Psoas muscle (tissue), 8 donors: Measurements from ENCODE around the gene NCOR1. TPM values are rescaled to one million over a fixed set of nuclear protein-coding genes. Genes with fewer than 3 reads are reported as not detected.

Experiments used
- ATAC-seq, 4 donors: fragments of 200-7000 bp; cut with Tn5 transposase; one replicate each; pipeline ENCODE4 v1.9.1; 2020; ENCODE audit warnings: moderate library complexity in 3 of 4, mild to moderate bottlenecking in 2 of 4
- DNase-seq, 2 donors: peaks; one replicate each; pipeline ENCODE4 v3.0.0-alpha.2; 2020
- H3K27ac ChIP-seq: fragments of 200-600 bp; one replicate; pipeline ENCODE4 v1.8.0; 2022
- H3K27me3 ChIP-seq, 3 donors: fragments of 200-600 bp in 1 of 3; one replicate each; pipeline versions ENCODE4 v1.6.1 to v1.8.0; 2013 to 2022; ENCODE audit warnings: low read length in 2 of 3, mild to moderate bottlenecking in 2 of 3, moderate library complexity in 1 of 3; ENCODE audit not compliant: insufficient read depth in 3 of 3
- H3K36me3 ChIP-seq, 2 donors: fragments of 200-600 bp in 1 of 2; one replicate each; pipeline versions ENCODE4 v1.6.1 to v1.8.0; 2013 to 2022; ENCODE audit warnings: low read depth in 1 of 2, mild to moderate bottlenecking in 1 of 2, moderate library complexity in 1 of 2; ENCODE audit not compliant: insufficient read depth in 1 of 2
- H3K4me1 ChIP-seq: fragments of 200-600 bp; one replicate; pipeline ENCODE4 v1.8.0; 2022
- H3K4me3 ChIP-seq: fragments of 200-600 bp; one replicate; pipeline ENCODE4 v1.8.0; 2022; ENCODE audit warnings: mild to moderate bottlenecking
- H3K9me3 ChIP-seq: fragments of 200-600 bp; one replicate; pipeline ENCODE4 v1.8.0; 2022
- WGBS, 3 donors: extraction: QIAGEN DNeasy Blood & Tissue Kit; methylation state at CpG; one replicate each; pipeline versions ENCODE4 v1.1.6 to v1.1.7; 2013; 5-methylcytosine and 5-hydroxymethylcytosine counted together
- intact Hi-C, 2 donors: fragments of 100-400 bp; cut with DNase I; formaldehyde crosslinking; loops; one replicate each; pipeline versions ENCODE4 v1.11.0 to v1.14.2; 2022
- polyA plus RNA-seq, 3 donors: library from polyadenylated mRNA; stranded (reverse); fragments of 200-250 nt; gene quantifications; one replicate each; pipeline ENCODE4 v1.2.3, GENCODE V29; 2013
- total RNA-seq, 4 donors: library from RNA; stranded (reverse); fragmentation: NEBNext Ultra II Directional in 2 of 4; extraction: Animal tissue kit (Norgen Biotek cat#: 25700) in 2 of 4; gene quantifications; one replicate each; pipeline versions ENCODE4 v1.2.1 to v1.2.4, GENCODE V29; 2021 to 2023
- TF ChIP-seq, protein P1 (sequence below): fragments of 200-600 bp; IDR thresholded peaks from one replicate; pipeline ENCODE4 v1.8.0; 2022; ENCODE audit warnings: antibody characterized with exemption
- donor health status: healthy with polysubstance abuse.
- donor health status: DM: no; HTN: no; CAD: no; lungs with moderate emphysema.
- donor health status: Bipolar disorder and iron deficiency.
- donor health status: healthy.
- donor health status: DM: yes; HTN: yes; CAD: no.
- donor health status: DM: no; HTN: no; CAD: no.
- donor health status: DM: no; HTN: no; CAD: no.
- donor health status: DM: yes; HTN: yes; CAD: no.

Gene NCOR1
- total and polyA plus RNA-seq, 7 donors: 22.8 to 102 (median 78.8) TPM

GRCh38 chr17:16108871-16109270 lies 106.5 kb downstream of the NCOR1 start:
- WGBS, 3 donors: 97 to 98% (median 97%) methylated on average over 4 of the region's 4 CpGs
- Histone ChIP-seq H3K27ac (no peak overlapping the region), H3K9me3 (no peaks in the 10 kb centered on the region), H3K27me3 (no peaks in the 10 kb centered on the region), H3K4me3 (no peak overlapping the region), H3K36me3 (peaks cover 0 to 52% of the 10 kb centered on the region in 2 donors), H3K4me1 (peaks cover 7% of the 10 kb centered on the region)
- ATAC-seq (no peak), DNase-seq (no peak)
- intact Hi-C loops: no loop called here
- TF ChIP-seq, protein P1, sequence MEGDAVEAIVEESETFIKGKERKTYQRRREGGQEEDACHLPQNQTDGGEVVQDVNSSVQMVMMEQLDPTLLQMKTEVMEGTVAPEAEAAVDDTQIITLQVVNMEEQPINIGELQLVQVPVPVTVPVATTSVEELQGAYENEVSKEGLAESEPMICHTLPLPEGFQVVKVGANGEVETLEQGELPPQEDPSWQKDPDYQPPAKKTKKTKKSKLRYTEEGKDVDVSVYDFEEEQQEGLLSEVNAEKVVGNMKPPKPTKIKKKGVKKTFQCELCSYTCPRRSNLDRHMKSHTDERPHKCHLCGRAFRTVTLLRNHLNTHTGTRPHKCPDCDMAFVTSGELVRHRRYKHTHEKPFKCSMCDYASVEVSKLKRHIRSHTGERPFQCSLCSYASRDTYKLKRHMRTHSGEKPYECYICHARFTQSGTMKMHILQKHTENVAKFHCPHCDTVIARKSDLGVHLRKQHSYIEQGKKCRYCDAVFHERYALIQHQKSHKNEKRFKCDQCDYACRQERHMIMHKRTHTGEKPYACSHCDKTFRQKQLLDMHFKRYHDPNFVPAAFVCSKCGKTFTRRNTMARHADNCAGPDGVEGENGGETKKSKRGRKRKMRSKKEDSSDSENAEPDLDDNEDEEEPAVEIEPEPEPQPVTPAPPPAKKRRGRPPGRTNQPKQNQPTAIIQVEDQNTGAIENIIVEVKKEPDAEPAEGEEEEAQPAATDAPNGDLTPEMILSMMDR: no peak

DNA sequence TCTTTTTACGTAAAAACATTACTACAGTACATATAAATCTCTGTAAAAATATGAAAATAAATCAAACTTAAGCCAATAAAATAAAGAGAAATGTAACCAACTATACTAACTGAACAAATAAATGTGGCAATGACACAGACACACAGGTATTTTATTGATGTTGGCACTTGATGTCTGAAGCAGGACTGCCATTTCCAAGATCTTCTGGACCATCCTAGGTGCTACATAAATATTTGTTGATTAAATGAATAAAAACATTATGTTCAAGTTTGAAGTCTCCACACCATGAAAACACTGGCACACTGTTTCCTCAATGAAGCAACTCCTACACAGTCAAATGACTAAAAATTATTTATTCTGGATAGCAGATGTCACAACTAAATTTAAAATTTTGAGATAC lies 106.9 kb downstream of the NCOR1 start:
- WGBS, 3 donors: 98 to 100% (median 99%) methylated on average over 1 of the region's 1 CpG
- peaks cover 7% of the 10 kb centered on the region for H3K4me1 ChIP-seq
- no peak for ATAC-seq
- TF ChIP-seq, protein P1: no peak
- H3K4me3 ChIP-seq: no peak overlapping the region
- no peaks in the 10 kb centered on the region for H3K9me3 ChIP-seq
- H3K27ac ChIP-seq: no peak overlapping the region
- intact Hi-C loops: no loop called here
- no peaks in the 10 kb centered on the region for H3K27me3 ChIP-seq
- H3K36me3 ChIP-seq: peaks cover 0 to 50% of the 10 kb centered on the region in 2 donors
- DNase-seq: no peak

DNA sequence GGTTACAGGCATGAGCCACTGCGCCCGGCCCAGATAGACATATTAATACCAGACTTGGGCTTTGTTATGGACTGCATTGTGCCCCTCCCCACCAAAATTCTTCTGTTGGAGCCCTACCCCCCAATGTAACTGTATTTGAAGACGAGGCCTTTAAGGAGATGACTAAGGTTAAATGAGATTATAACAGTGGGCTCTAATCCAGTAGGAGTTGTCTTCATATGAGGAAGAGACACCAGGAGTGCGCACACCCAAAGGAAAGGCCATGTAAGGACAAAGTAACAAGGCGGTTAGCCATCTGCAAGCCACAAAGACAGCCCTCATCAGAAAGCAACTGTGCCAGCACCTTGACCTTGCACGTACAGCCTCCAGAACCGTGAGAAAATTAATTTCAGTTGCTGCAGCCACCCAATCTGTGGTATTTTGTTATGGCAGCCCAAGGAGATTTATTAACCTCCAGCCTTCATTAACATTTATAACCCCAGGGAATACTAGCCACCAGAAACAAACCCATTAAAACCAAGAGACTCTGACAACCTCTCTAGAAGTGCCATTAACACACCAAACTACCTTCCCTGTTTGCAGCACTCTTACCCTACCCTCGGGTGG lies 108.1 kb downstream of the NCOR1 start:
- WGBS, 3 donors: 88 to 92% (median 89%) methylated on average over 8 of the region's 8 CpGs
- no peaks in the 10 kb centered on the region for H3K9me3 ChIP-seq
- DNase-seq: no peak
- no peaks in the 10 kb centered on the region for H3K27me3 ChIP-seq
- TF ChIP-seq, protein P1: no peak
- H3K36me3 ChIP-seq: peaks cover 0 to 48% of the 10 kb centered on the region in 2 donors
- H3K27ac ChIP-seq: peak overlapping the region; percentile 78
- H3K4me3 ChIP-seq: no peak overlapping the region
- no peak for ATAC-seq
- intact Hi-C loops: no loop called here
- H3K4me1 ChIP-seq: peaks cover 7% of the 10 kb centered on the region

DNA sequence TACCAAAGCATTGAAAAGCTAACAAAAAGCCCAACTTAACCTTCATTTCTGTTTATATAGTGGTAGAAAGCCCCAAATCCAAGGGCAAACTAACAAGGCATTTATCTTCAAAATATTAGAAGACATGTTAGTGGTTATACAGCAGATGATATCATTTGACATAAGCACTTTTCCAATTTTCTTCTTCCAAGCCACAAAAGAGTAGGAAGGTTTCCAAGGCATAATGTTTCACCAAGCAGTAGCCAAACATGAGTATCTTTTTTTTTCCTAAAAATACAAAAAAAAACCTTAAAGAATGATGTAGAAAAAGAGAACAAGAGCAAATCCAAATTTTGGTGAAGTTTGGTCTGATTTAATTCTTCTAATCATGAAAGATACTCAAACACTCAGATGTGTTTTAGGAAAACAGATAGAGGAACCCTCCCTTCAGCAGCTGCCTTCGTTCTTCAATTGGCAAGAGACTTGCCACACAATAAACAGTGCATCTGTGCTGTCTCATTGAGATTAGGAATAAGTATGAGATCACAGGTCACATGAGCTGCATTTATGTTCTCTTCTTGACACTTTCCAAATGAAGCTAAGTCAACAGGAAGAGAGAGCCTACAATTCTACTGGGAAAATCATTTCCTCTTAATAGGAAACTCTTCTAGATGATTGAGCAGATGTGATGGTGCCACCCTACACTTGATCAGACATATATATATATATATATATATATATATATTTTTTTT lies 109.0 kb downstream of the NCOR1 start:
- DNase-seq: no peak
- TF ChIP-seq, protein P1: no peak
- intact Hi-C loops: no loop called here
- Histone ChIP-seq H3K4me3 (no peak overlapping the region), H3K4me1 (peaks cover 7% of the 10 kb centered on the region), H3K9me3 (no peaks in the 10 kb centered on the region), H3K27ac (peak overlapping the region; percentile 78), H3K27me3 (no peaks in the 10 kb centered on the region), H3K36me3 (peaks cover 0 to 52% of the 10 kb centered on the region in 2 donors)
- ATAC-seq: peak; percentile 69 to 86 (median 76)
- 4 to 18% (median 9%) methylated on average over 1 of the region's 1 CpG for WGBS, 3 donors
